H1 (cell line): ENCODE results near the gene DPEP3. TPM values are rescaled to one million over a fixed set of nuclear protein-coding genes. Genes with fewer than 3 reads are reported as not detected.

ENCODE experiments used
- BACH1 ChIP-seq: IDR thresholded peaks from 2 replicates; pipeline ENCODE4 v1.6.1; 2012; ENCODE audit warnings: low read length, improper control_type of control experiment
- BCL11A ChIP-seq, 2 experiments: IDR thresholded peaks; one replicate each; pipeline ENCODE4 v1.6.1; 2011; ENCODE audit warnings: low read depth in 2 of 2, low read length in 2 of 2, mild to moderate bottlenecking in 2 of 2
- BRCA1 ChIP-seq: IDR thresholded peaks from 2 replicates; pipeline ENCODE4 v1.6.1; 2012; ENCODE audit warnings: low read depth, low read length, improper control_type of control experiment
- CBX5 ChIP-seq: fragments of 300-800, 300-1000 bp; sonication (generic); IDR thresholded peaks from 2 replicates; pipeline ENCODE4 v1.7.1; 2016; ENCODE audit warnings: antibody characterized with exemption, low read length, low read depth
- CBX8 ChIP-seq: fragments of 300-800, 300-1000 bp; sonication (generic); IDR thresholded peaks from 2 replicates; pipeline ENCODE4 v1.7.1; 2016; ENCODE audit warnings: low read depth, low read length, borderline replicate concordance
- CEBPB ChIP-seq: IDR thresholded peaks from 2 replicates; pipeline ENCODE4 v1.6.1; 2012; ENCODE audit warnings: low read depth, low read length
- CREB1 ChIP-seq: IDR thresholded peaks from 2 replicates; pipeline ENCODE4 v1.6.1; 2012; ENCODE audit warnings: inconsistent platforms
- CTBP2 ChIP-seq: IDR thresholded peaks from 2 replicates; pipeline ENCODE4 v1.7.0; 2011; ENCODE audit warnings: borderline replicate concordance, mild to moderate bottlenecking, moderate library complexity, mixed read lengths, low read length; ENCODE audit not compliant: insufficient read depth, insufficient read length
- EGR1 ChIP-seq: IDR thresholded peaks from 2 replicates; pipeline ENCODE4 v1.6.1; 2011; ENCODE audit warnings: low read depth, low read length, borderline replicate concordance
- GTF2F1 ChIP-seq: IDR thresholded peaks from 2 replicates; pipeline ENCODE4 v1.6.1; 2012; ENCODE audit warnings: low read depth, low read length, improper control_type of control experiment, borderline replicate concordance
- KDM4A ChIP-seq: IDR thresholded peaks from one replicate; pipeline ENCODE4 v1.7.1; 2012; ENCODE audit warnings: low read depth, mild to moderate bottlenecking, moderate library complexity, low read length, inconsistent platforms; ENCODE audit not compliant: severe bottlenecking
- NRF1 ChIP-seq: IDR thresholded peaks from 2 replicates; pipeline ENCODE4 v1.6.1; 2011; ENCODE audit warnings: mild to moderate bottlenecking, low read depth, low read length, improper control_type of control experiment
- PHF8 ChIP-seq: fragments of 200-600 bp; sonication (generic); conservative IDR thresholded peaks from 2 replicates; pipeline ENCODE4 v1.7.1; 2012; ENCODE audit warnings: low read depth, mild to moderate bottlenecking, inconsistent platforms, low read length, moderate library complexity
- POLR2A ChIP-seq, 2 experiments: IDR thresholded peaks; 1 replicate in 1 of 2; 2 replicates in 1 of 2; pipeline ENCODE4 v1.6.1; 2011; ENCODE audit warnings: low read depth in 2 of 2, low read length in 2 of 2, mild to moderate bottlenecking in 2 of 2; ENCODE audit errors: control extremely low read depth in 1 of 2
- POU5F1 ChIP-seq: IDR thresholded peaks from 2 replicates; pipeline ENCODE4 v1.6.1; 2011; ENCODE audit warnings: low read depth, mild to moderate bottlenecking, low read length, moderate library complexity
- SIRT6 ChIP-seq: IDR thresholded peaks from one replicate; pipeline ENCODE4 v1.7.1; 2012; ENCODE audit warnings: low read length, inconsistent platforms
- SIX5 ChIP-seq: IDR thresholded peaks from 2 replicates; pipeline ENCODE4 v1.6.1; 2011; ENCODE audit warnings: mild to moderate bottlenecking, low read depth, low read length
- SP2 ChIP-seq: IDR thresholded peaks from 2 replicates; pipeline ENCODE4 v1.6.1; 2012; ENCODE audit warnings: mild to moderate bottlenecking, low read length, inconsistent platforms
- SP4 ChIP-seq: IDR thresholded peaks from 2 replicates; pipeline ENCODE4 v1.6.1; 2012; ENCODE audit warnings: low read length, inconsistent platforms
- SUZ12 ChIP-seq: fragments of 200-600 bp; sonication (generic); IDR thresholded peaks from 2 replicates; pipeline ENCODE4 v1.6.1; 2012; ENCODE audit warnings: mild to moderate bottlenecking, inconsistent platforms, low read length, moderate library complexity, mixed read lengths
- polyA plus RNA-seq, 7 experiments: library from polyadenylated mRNA; depleted of rRNA in 3 of 7; stranded (reverse) in 5 of 7; unstranded in 2 of 7; fragments of >200 nt in 5 of 7; fragments of 200-250 nt in 2 of 7; gene quantifications; 1 replicate in 5 of 7; 2 replicates in 1 of 7; 4 replicates in 1 of 7; pipeline versions ENCODE4 v1.2.1 to v1.2.3, GENCODE V29; 2011 to 2013; ENCODE audit warnings: missing spikeins in 2 of 7, mixed read lengths in 2 of 7
- total RNA-seq: library from RNA; stranded (reverse); fragmentation: NEBNext Ultra II Directional; extraction: Animal tissue kit (Norgen Biotek cat#: 25700); gene quantifications from 2 replicates; pipeline ENCODE4 v1.2.1, GENCODE V29; 2021
- TF ChIP-seq, protein P1 (sequence below): IDR thresholded peaks from 2 replicates; pipeline ENCODE4 v1.6.1; 2011; ENCODE audit warnings: low read depth, mild to moderate bottlenecking, low read length; ENCODE audit not compliant: insufficient read depth
- TF ChIP-seq, protein P2 (sequence below): IDR thresholded peaks from 2 replicates; pipeline ENCODE4 v1.6.1; 2011; ENCODE audit warnings: low read length, improper control_type of control experiment
- TF ChIP-seq, protein P3 (sequence below): IDR thresholded peaks from 2 replicates; pipeline ENCODE4 v1.6.1; 2012; ENCODE audit warnings: low read length, inconsistent platforms

DPEP3 gene
- total and polyA plus RNA-seq, 2 of the 8 experiments (the other 6 are each of a cell fraction or from before 2014, with no cell fraction given): 6.5 to 9.9 TPM

DNA sequence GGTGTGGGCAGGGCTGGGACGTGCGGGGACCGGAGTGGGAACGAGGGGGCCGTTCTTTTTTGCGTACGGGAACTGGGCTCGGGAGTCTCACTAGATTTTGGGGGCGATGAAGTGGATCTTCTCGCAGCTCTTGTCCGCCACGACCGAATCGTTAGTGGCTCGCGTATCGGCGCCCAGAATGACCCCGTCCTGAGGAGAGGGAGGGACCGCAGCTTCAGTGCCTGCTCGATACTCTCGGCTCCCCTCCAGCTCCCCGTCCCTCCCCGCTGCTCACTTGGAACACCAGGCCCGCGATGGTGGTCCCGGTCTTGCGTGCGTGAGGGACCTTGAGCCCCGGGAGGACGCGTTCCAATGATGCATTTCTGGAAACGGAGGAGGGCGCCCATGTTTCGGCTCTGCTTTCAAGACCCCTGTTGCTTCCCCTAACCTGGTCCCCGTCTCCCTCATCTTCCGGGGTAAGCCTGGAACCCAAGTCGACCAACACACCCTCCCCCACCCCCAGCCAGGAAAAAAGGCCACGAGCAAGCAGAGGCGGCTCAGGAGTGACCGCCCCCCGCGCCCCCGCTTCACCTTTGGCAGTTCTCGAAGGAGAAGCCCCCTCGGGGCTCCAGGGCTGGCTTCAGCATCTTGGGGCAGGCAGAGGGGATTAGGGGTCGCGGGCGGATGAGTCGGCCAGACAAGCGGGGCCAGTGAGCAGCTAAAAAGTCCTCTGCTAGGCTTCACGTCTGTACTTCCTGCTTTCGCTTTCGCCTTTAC, 44.0 kb downstream of the DPEP3 start, which contains the start of gene PSMB10 (continued):
- no peak; the same call in 1 of the 2 replicates for TF ChIP-seq CREB1
- no peak for TF ChIP-seq SP4
- TF ChIP-seq PHF8: no peak
- no peak for TF ChIP-seq NRF1
- TF ChIP-seq CBX8: no peak
- no peak for TF ChIP-seq CTBP2
- TF ChIP-seq BRCA1: no peak
- TF ChIP-seq POLR2A (IDR thresholded peaks at IDR 0.05; ENCODE audit: control extremely low read depth in 1 of 2, low read depth in 2 of 2, low read length in 2 of 2): peak in 1 of 2 experiments; percentile 4; a peak in 2 of 3 replicates
- no peak for TF ChIP-seq SP2
- no peak for TF ChIP-seq SUZ12
- no peak for TF ChIP-seq CEBPB
- TF ChIP-seq SIX5: no peak
- TF ChIP-seq POU5F1: no peak
- no peak for TF ChIP-seq CBX5
- no peak for TF ChIP-seq GTF2F1
- TF ChIP-seq, protein P1, sequence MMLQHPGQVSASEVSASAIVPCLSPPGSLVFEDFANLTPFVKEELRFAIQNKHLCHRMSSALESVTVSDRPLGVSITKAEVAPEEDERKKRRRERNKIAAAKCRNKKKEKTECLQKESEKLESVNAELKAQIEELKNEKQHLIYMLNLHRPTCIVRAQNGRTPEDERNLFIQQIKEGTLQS: no peak
- 0 out of 2 replicates have a peak, but pooled peaks have one; percentile 1 for TF ChIP-seq BACH1
- TF ChIP-seq, protein P2, sequence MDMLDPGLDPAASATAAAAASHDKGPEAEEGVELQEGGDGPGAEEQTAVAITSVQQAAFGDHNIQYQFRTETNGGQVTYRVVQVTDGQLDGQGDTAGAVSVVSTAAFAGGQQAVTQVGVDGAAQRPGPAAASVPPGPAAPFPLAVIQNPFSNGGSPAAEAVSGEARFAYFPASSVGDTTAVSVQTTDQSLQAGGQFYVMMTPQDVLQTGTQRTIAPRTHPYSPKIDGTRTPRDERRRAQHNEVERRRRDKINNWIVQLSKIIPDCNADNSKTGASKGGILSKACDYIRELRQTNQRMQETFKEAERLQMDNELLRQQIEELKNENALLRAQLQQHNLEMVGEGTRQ: no peak
- TF ChIP-seq BCL11A (IDR thresholded peaks at IDR 0.05; ENCODE audit: low read depth in 2 of 2, low read length in 2 of 2): no peak
- TF ChIP-seq KDM4A: peak; percentile 82
- TF ChIP-seq, protein P3, sequence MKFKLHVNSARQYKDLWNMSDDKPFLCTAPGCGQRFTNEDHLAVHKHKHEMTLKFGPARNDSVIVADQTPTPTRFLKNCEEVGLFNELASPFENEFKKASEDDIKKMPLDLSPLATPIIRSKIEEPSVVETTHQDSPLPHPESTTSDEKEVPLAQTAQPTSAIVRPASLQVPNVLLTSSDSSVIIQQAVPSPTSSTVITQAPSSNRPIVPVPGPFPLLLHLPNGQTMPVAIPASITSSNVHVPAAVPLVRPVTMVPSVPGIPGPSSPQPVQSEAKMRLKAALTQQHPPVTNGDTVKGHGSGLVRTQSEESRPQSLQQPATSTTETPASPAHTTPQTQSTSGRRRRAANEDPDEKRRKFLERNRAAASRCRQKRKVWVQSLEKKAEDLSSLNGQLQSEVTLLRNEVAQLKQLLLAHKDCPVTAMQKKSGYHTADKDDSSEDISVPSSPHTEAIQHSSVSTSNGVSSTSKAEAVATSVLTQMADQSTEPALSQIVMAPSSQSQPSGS: no peak
- no peak for TF ChIP-seq EGR1
- TF ChIP-seq SIRT6: no peak
